Thyroid gland (tissue), 4 donors: ENCODE results near the gene KLHL36. TPM values are rescaled to one million over a fixed set of nuclear protein-coding genes. Genes with fewer than 3 reads are reported as not detected.

Experiments
- DNase-seq, 2 donors: peaks; one replicate each; pipeline ENCODE4 v3.0.0-alpha.2; 2019
- H3K27ac ChIP-seq, 3 donors: fragments of 200-600 bp; sonication (generic); 1 replicate in 2 of 3; 2 replicates in 1 of 3; pipeline ENCODE4 v1.5.1; 2016 to 2019; ENCODE audit warnings: mild to moderate bottlenecking in 1 of 3, moderate library complexity in 1 of 3
- H3K27me3 ChIP-seq: fragments of 200-600 bp; sonication (generic); one replicate; pipeline ENCODE4 v1.5.1; 2019
- H3K36me3 ChIP-seq, 2 donors: fragments of 200-600 bp; sonication (generic); one replicate each; pipeline ENCODE4 v1.5.1; 2016 to 2019
- H3K4me1 ChIP-seq, 2 donors: fragments of 200-600 bp; sonication (generic); one replicate each; pipeline ENCODE4 v1.5.1; 2017 to 2019
- H3K4me3 ChIP-seq, 3 donors: fragments of 200-600 bp; sonication (generic); replicated peaks in 1 of 3; 1 replicate in 2 of 3; 2 replicates in 1 of 3; pipeline ENCODE4 v1.5.1; 2016; ENCODE audit warnings: mild to moderate bottlenecking in 1 of 3
- H3K9me3 ChIP-seq: fragments of 200-600 bp; sonication (generic); one replicate; pipeline ENCODE4 v1.5.1; 2017
- POLR2A ChIP-seq, 2 donors: fragments of 450-650 bp; IDR thresholded peaks; one replicate each; pipeline ENCODE4 v1.6.1; 2017; ENCODE audit warnings: antibody characterized with exemption in 2 of 2, mild to moderate bottlenecking in 2 of 2, moderate library complexity in 1 of 2
- WGBS, 2 donors: methylation state at CpG; one replicate each; pipeline ENCODE4 v1.1.5; 2017; 5-methylcytosine and 5-hydroxymethylcytosine counted together
- intact Hi-C: fragments of 100-400 bp; cut with DNase I; formaldehyde crosslinking; loops from one replicate; pipeline ENCODE4 v1.15.1; 2023
- total RNA-seq, 4 donors: library from RNA; depleted of rRNA; stranded (reverse); fragments of >200 nt; gene quantifications; one replicate each; pipeline ENCODE4 v1.2.3, GENCODE V29; 2016
- TF ChIP-seq, protein P1 (sequence below), 6 experiments: fragments of 200-600 bp in 3 of 6; fragments of 450-650 bp in 3 of 6; sonication (generic) in 3 of 6; IDR thresholded peaks; one replicate each; pipeline ENCODE4 v1.5.1; 2016 to 2019; ENCODE audit warnings: antibody characterized with exemption in 6 of 6, mild to moderate bottlenecking in 2 of 6, inconsistent platforms in 1 of 6, moderate library complexity in 1 of 6

The KLHL36 gene
- total RNA-seq, 4 donors from 2014 or later: 61.7 to 107 (median 78.0) TPM

DNA sequence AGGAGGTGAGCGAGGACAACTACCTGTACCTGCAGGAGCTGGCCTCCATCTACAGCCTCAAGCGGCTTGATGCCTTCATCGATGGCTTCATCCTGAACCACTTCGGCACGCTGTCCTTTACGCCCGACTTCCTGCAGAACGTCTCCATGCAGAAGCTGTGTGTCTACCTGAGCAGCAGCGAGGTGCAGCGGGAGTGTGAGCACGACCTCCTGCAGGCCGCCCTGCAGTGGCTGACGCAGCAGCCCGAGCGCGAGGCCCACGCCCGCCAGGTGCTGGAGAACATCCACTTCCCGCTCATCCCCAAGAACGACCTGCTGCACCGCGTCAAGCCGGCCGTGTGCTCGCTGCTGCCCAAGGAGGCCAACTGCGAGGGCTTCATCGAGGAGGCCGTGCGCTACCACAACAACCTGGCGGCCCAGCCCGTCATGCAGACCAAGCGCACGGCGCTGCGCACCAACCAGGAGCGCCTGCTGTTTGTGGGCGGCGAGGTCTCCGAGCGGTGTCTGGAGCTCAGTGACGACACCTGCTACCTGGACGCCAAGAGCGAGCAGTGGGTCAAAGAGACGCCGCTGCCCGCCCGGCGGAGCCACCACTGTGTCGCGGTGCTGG, 9.0 kb downstream of the KLHL36 start:
- H3K27ac ChIP-seq: no peak overlapping the region
- TF ChIP-seq, protein P1, sequence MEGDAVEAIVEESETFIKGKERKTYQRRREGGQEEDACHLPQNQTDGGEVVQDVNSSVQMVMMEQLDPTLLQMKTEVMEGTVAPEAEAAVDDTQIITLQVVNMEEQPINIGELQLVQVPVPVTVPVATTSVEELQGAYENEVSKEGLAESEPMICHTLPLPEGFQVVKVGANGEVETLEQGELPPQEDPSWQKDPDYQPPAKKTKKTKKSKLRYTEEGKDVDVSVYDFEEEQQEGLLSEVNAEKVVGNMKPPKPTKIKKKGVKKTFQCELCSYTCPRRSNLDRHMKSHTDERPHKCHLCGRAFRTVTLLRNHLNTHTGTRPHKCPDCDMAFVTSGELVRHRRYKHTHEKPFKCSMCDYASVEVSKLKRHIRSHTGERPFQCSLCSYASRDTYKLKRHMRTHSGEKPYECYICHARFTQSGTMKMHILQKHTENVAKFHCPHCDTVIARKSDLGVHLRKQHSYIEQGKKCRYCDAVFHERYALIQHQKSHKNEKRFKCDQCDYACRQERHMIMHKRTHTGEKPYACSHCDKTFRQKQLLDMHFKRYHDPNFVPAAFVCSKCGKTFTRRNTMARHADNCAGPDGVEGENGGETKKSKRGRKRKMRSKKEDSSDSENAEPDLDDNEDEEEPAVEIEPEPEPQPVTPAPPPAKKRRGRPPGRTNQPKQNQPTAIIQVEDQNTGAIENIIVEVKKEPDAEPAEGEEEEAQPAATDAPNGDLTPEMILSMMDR (IDR thresholded peaks at IDR 0.05): no peak
- intact Hi-C loops: no loop called here
- H3K4me1 ChIP-seq: no peaks in the 10 kb centered on the region
- H3K4me3 ChIP-seq: no peak overlapping the region
- no peaks in the 10 kb centered on the region for H3K27me3 ChIP-seq
- no peak for DNase-seq
- peaks cover 53 to 63% of the 10 kb centered on the region in 2 donors for H3K36me3 ChIP-seq
- H3K9me3 ChIP-seq: no peaks in the 10 kb centered on the region
- WGBS, 2 donors: 96 to 98% methylated on average over 21 to 39 of the region's 50 CpGs

DNA sequence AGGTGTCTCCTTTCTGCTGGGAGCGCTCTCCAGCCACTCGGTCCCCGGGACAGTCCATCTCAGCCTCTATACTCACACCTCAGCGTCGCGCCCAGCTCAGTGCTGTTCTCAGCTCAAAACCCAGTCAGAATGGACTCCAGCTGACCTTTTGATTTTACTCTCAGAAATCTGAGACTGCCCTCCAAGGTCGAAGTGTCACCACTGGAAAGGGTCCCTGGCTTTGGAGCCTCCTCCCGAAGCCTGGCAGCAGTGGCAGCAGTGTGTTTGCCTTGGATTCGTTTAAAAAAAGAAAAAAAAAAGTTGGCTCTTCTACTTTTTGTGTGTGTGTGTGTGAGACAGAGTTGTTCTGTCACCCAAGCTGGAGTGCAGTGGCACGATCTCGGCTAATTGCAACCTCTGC, 10.4 kb downstream of the KLHL36 start:
- H3K27ac ChIP-seq: no peak overlapping the region
- 84 to 92% methylated on average over 11 of the region's 11 CpGs for WGBS, 2 donors

DNA sequence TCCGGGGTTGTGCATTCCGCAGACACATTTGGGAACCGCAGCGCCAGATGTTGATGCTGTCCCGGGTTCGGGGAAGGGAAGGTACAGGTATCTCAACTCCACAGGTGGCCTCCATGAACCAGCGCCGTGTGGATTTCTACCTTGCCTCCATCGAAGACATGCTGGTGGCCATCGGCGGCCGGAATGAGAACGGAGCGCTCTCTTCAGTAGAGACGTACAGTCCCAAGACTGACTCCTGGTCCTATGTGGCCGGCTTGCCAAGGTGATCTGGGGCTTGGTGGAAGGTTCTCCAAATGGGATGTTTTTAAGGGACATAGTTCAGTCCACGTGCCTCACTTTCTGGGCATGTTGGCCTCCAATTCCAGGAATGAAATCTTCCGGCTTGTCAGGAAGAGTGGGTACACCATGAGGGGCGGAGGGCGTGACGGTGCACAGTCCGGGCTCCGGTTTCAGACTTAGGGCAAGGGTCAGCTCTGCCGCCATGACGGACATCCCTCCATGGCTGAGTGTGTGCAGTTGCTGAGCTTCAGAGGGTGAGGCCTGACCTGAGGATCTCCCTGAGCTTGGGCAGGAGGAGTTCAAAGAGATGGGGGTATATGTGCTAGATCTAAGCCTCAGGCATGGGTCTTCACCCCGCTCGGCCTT, 11.5 kb downstream of the KLHL36 start:
- Histone ChIP-seq H3K36me3 (peaks cover 70 to 75% of the 10 kb centered on the region in 2 donors), H3K9me3 (no peaks in the 10 kb centered on the region), H3K4me3 (no peak overlapping the region), H3K4me1 (no peaks in the 10 kb centered on the region), H3K27ac (no peak overlapping the region), H3K27me3 (no peaks in the 10 kb centered on the region)
- WGBS, 2 donors: 96 to 97% methylated on average over 23 to 27 of the region's 27 CpGs
- intact Hi-C loops: no loop called here
- DNase-seq: no peak
- TF ChIP-seq POLR2A (IDR thresholded peaks at IDR 0.05): no peak
- TF ChIP-seq, protein P1 (IDR thresholded peaks at IDR 0.05): no peak

More for the DNA sequence above, 10.4 kb downstream of the KLHL36 start:
- no peak for DNase-seq
- TF ChIP-seq, protein P1 (IDR thresholded peaks at IDR 0.05): no peak
- TF ChIP-seq POLR2A (IDR thresholded peaks at IDR 0.05): no peak
- Histone ChIP-seq H3K9me3 (no peaks in the 10 kb centered on the region), H3K4me1 (no peaks in the 10 kb centered on the region), H3K4me3 (no peak overlapping the region), H3K36me3 (peaks cover 64 to 71% of the 10 kb centered on the region in 2 donors), H3K27me3 (no peaks in the 10 kb centered on the region)
- intact Hi-C loops: no loop called here

DNA sequence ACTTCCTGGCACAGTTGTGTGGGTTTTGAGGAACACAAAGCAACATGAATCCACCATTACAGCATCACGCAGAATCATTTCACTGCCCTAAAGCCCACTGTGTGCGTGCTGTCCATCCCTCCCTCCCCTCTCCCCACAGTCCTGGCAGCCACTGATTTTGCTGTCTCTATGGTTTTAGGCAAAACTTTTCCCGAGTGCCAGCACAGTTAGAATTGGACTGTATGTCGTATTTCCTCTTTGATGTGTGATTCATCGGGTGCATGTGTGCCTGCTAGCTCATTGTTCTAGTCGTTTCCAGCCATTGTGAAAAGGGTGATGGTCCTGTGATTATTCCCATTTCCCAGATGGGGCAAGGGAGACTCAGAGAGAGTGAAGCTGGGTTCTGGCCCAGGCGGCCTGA, 12.7 kb downstream of the KLHL36 start:
- H3K27ac ChIP-seq: no peak overlapping the region
- TF ChIP-seq POLR2A (IDR thresholded peaks at IDR 0.05): no peak
- TF ChIP-seq, protein P1 (IDR thresholded peaks at IDR 0.05): no peak
- H3K4me3 ChIP-seq: no peak overlapping the region
- H3K9me3 ChIP-seq: no peaks in the 10 kb centered on the region
- DNase-seq: no peak
- no peaks in the 10 kb centered on the region for H3K4me1 ChIP-seq
- WGBS, 2 donors: 81 to 90% methylated on average over 7 of the region's 7 CpGs
- H3K27me3 ChIP-seq: no peaks in the 10 kb centered on the region
- intact Hi-C loops: no loop called here
- H3K36me3 ChIP-seq: peaks cover 70 to 75% of the 10 kb centered on the region in 2 donors

DNA sequence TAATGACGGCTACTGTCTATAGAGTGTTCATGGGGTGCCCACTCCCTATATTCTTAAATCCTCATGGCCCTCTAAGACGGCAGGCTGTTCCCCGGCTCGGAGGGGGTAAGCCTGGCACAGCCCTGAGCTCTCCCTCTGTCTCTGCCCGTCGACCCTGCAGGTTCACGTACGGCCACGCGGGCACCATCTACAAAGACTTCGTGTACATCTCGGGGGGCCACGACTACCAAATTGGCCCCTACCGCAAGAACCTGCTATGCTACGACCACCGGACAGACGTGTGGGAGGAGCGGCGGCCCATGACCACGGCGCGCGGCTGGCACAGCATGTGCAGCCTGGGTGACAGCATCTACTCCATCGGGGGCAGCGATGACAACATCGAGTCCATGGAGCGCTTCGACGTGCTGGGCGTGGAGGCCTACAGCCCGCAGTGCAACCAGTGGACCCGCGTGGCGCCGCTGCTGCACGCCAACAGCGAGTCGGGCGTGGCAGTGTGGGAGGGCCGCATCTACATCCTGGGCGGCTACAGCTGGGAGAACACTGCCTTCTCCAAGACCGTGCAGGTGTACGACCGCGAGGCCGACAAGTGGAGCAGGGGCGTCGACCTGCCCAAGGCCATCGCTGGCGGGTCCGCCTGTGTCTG, 13.2 kb downstream of the KLHL36 start:
- 95 to 96% methylated on average over 24 to 47 of the region's 51 CpGs for WGBS, 2 donors
- H3K36me3 ChIP-seq: peaks cover 70 to 75% of the 10 kb centered on the region in 2 donors
- H3K9me3 ChIP-seq: no peaks in the 10 kb centered on the region
- no peak for DNase-seq
- no peaks in the 10 kb centered on the region for H3K27me3 ChIP-seq
- H3K27ac ChIP-seq: no peak overlapping the region
- no peak overlapping the region for H3K4me3 ChIP-seq
- no peaks in the 10 kb centered on the region for H3K4me1 ChIP-seq
- intact Hi-C loops: no loop called here
- TF ChIP-seq, protein P1 (IDR thresholded peaks at IDR 0.05): no peak
- TF ChIP-seq POLR2A (IDR thresholded peaks at IDR 0.05): no peak
